Activated CD4-positive, alpha-beta T cell treated with anti-CD3 and anti-CD28 coated beads for 36 hours (primary cell): ENCODE data around the gene TCF12. TPM values are rescaled to one million over a fixed set of nuclear protein-coding genes. Genes with fewer than 3 reads are reported as not detected.

Experiments
- ATAC-seq: fragments of 200-7000 bp; cut with Tn5 transposase; one replicate; pipeline ENCODE4 v1.10.0; 2021; ENCODE audit warnings: mild to moderate bottlenecking, moderate library complexity
- CTCF ChIA-PET: fragments of 350-600 bp; sonication (Branson Sonifier 250); formaldehyde crosslinking; loops from one replicate; lab custom pipeline; 2021; ENCODE audit warnings: antibody characterized with exemption; lab: Charles Lee
- POLR2A ChIA-PET: fragments of 350-600 bp; sonication (Branson Sonifier 250); formaldehyde crosslinking; loops from one replicate; lab custom pipeline; 2021; ENCODE audit warnings: antibody characterized with exemption, inconsistent platforms; lab: Charles Lee
- DNase-seq: peaks from one replicate; pipeline ENCODE4 v3.0.0-alpha.2; 2020
- H3K27ac Mint-ChIP-seq: one replicate; pipeline ENCODE4 v1.8.0; 2021; ENCODE audit warnings: mixed read lengths
- H3K27me3 Mint-ChIP-seq: one replicate; pipeline ENCODE4 v1.8.0; 2021; ENCODE audit warnings: mixed read lengths
- H3K36me3 Mint-ChIP-seq: one replicate; pipeline ENCODE4 v1.8.0; 2021; ENCODE audit warnings: low read depth, mixed read lengths
- H3K4me1 Mint-ChIP-seq: one replicate; pipeline ENCODE4 v1.8.0; 2021; ENCODE audit warnings: mixed read lengths
- H3K4me3 Mint-ChIP-seq: one replicate; pipeline ENCODE4 v1.8.0; 2021; ENCODE audit warnings: mild to moderate bottlenecking, moderate library complexity, mixed read lengths
- H3K9me3 Mint-ChIP-seq: one replicate; pipeline ENCODE4 v1.8.0; 2021; ENCODE audit warnings: low read depth, mixed read lengths
- intact Hi-C, 2 experiments: fragments of 100-400 bp; cut with DNase I in 1 of 2; cut with micrococcal nuclease in 1 of 2; formaldehyde crosslinking; loops; one replicate each; pipeline versions ENCODE4 v1.14.2 to v1.15.1; 2022 to 2024; cut with DNase I, micrococcal nuclease
- total RNA-seq, 2 experiments: library from RNA; stranded (reverse); gene quantifications; one replicate each; pipeline ENCODE4 v1.2.3, GENCODE V29; 2021

TCF12 gene
- total RNA-seq, 2 experiments from 2014 or later, result 61.1 to 74.9 TPM

GRCh38 chr15:57070674-57071073 lies 152.2 kb downstream of the TCF12 start:
- no peaks in the 10 kb centered on the region for H3K36me3 Mint-ChIP-seq
- no peaks in the 10 kb centered on the region for H3K27me3 Mint-ChIP-seq
- peaks cover 34% of the 10 kb centered on the region for H3K4me1 Mint-ChIP-seq
- ATAC-seq, result no peak
- no peak overlapping the region for H3K4me3 Mint-ChIP-seq
- intact Hi-C loops, result no loop called here
- no peak for DNase-seq
- H3K9me3 Mint-ChIP-seq, result no peaks in the 10 kb centered on the region
- ChIA-PET POLR2A (no interaction called here), CTCF (no interaction called here)
- H3K27ac Mint-ChIP-seq, result no peak overlapping the region

- Mint-ChIP-seq H3K27ac (no peak overlapping the region), H3K36me3 (no peaks in the 10 kb centered on the region), H3K4me1 (peaks cover 20% of the 10 kb centered on the region), H3K4me3 (no peak overlapping the region), H3K9me3 (no peaks in the 10 kb centered on the region), H3K27me3 (no peaks in the 10 kb centered on the region)
- ChIA-PET CTCF (no interaction called here), POLR2A (no interaction called here)
- DNase-seq (peak; percentile 22), ATAC-seq (no peak)
- intact Hi-C loops, result loop anchor here in 1 of 2 experiments (1.0 kb wide), 1 partner anchor 161 kb away; the partner anchor contains the start of gene TCF12
These were observed 161.0 kb downstream of the TCF12 start for GRCh38 chr15:57079446-57079845.

GRCh38 chr15:57079931-57080620 lies 161.6 kb downstream of the TCF12 start:
- Mint-ChIP-seq H3K36me3 (no peaks in the 10 kb centered on the region), H3K9me3 (no peaks in the 10 kb centered on the region), H3K4me3 (no peak overlapping the region), H3K27ac (no peak overlapping the region), H3K4me1 (peaks cover 20% of the 10 kb centered on the region), H3K27me3 (no peaks in the 10 kb centered on the region)
- DNase-seq, result no peak
- ChIA-PET POLR2A (no interaction called here), CTCF (no interaction called here)
- ATAC-seq, result no peak
- intact Hi-C loops, result loop anchor here in 1 of 2 experiments (1.0 kb wide), 1 partner anchor 162 kb away; the partner anchor contains the start of gene TCF12

- ChIA-PET CTCF (no interaction called here), POLR2A (no interaction called here)
- Mint-ChIP-seq H3K4me1 (peaks cover 21% of the 10 kb centered on the region), H3K36me3 (no peaks in the 10 kb centered on the region), H3K27ac (no peak overlapping the region), H3K9me3 (no peaks in the 10 kb centered on the region), H3K27me3 (no peaks in the 10 kb centered on the region), H3K4me3 (no peak overlapping the region)
- intact Hi-C loops, result no loop called here
- DNase-seq (no peak), ATAC-seq (no peak)
These were observed 163.7 kb downstream of the TCF12 start for GRCh38 chr15:57082054-57082728.

GRCh38 chr15:57084192-57084591 lies 165.7 kb downstream of the TCF12 start:
- H3K36me3 Mint-ChIP-seq, result no peaks in the 10 kb centered on the region
- ATAC-seq, result no peak
- DNase-seq, result no peak
- no peak overlapping the region for H3K27ac Mint-ChIP-seq
- ChIA-PET CTCF (interaction anchor here (0.5 to 0.6 kb wide), 2 partner anchors 394 to 404 kb away, joined by 3 read pairs; no protein-coding TSS in a partner anchor), POLR2A (interaction anchor here (0.6 kb wide), 1 partner anchor 30 kb away, joined by 6 read pairs; no protein-coding TSS in a partner anchor)
- H3K4me3 Mint-ChIP-seq, result no peak overlapping the region
- H3K27me3 Mint-ChIP-seq, result no peaks in the 10 kb centered on the region
- H3K9me3 Mint-ChIP-seq, result no peaks in the 10 kb centered on the region
- intact Hi-C loops, result no loop called here
- H3K4me1 Mint-ChIP-seq, result peaks cover 16% of the 10 kb centered on the region

GRCh38 chr15:57085267-57085666 lies 166.8 kb downstream of the TCF12 start:
- intact Hi-C loops, result no loop called here
- POLR2A ChIA-PET, result no interaction called here
- Mint-ChIP-seq H3K27ac (no peak overlapping the region), H3K27me3 (no peaks in the 10 kb centered on the region), H3K4me3 (no peak overlapping the region), H3K36me3 (no peaks in the 10 kb centered on the region), H3K4me1 (peaks cover 13% of the 10 kb centered on the region), H3K9me3 (no peaks in the 10 kb centered on the region)
- DNase-seq (no peak), ATAC-seq (no peak)
- CTCF ChIA-PET, result no interaction called here

GRCh38 chr15:57086857-57087427 lies 168.5 kb downstream of the TCF12 start:
- POLR2A ChIA-PET, result no interaction called here

GRCh38 chr15:57089815-57090495 lies 171.5 kb downstream of the TCF12 start:
- intact Hi-C loops, result no loop called here
- H3K27me3 Mint-ChIP-seq, result no peaks in the 10 kb centered on the region
- ATAC-seq (no peak), DNase-seq (no peak)
- no peaks in the 10 kb centered on the region for H3K9me3 Mint-ChIP-seq
- H3K27ac Mint-ChIP-seq, result no peak overlapping the region
- ChIA-PET CTCF (no interaction called here), POLR2A (no interaction called here)
- no peak overlapping the region for H3K4me3 Mint-ChIP-seq
- H3K36me3 Mint-ChIP-seq, result peaks cover 13% of the 10 kb centered on the region
- H3K4me1 Mint-ChIP-seq, result peaks cover 18% of the 10 kb centered on the region

More at GRCh38 chr15:57086857-57087427, 168.5 kb downstream of the TCF12 start:
- no peaks in the 10 kb centered on the region for H3K9me3 Mint-ChIP-seq
- ATAC-seq, result no peak
- peaks cover 15% of the 10 kb centered on the region for H3K4me1 Mint-ChIP-seq
- H3K27ac Mint-ChIP-seq, result no peak overlapping the region
- intact Hi-C loops, result no loop called here
- CTCF ChIA-PET, result interaction anchor here (0.6 to 0.8 kb wide), 2 partner anchors 9 to 444 kb away, joined by 3 read pairs; no protein-coding TSS in a partner anchor
- H3K4me3 Mint-ChIP-seq, result no peak overlapping the region
- DNase-seq, result no peak
- peaks cover 2% of the 10 kb centered on the region for H3K36me3 Mint-ChIP-seq
- no peaks in the 10 kb centered on the region for H3K27me3 Mint-ChIP-seq

- Mint-ChIP-seq H3K27me3 (no peaks in the 10 kb centered on the region), H3K4me1 (peaks cover 15% of the 10 kb centered on the region), H3K4me3 (no peak overlapping the region), H3K9me3 (no peaks in the 10 kb centered on the region), H3K36me3 (peaks cover 16% of the 10 kb centered on the region), H3K27ac (no peak overlapping the region)
- intact Hi-C loops, result no loop called here
- ATAC-seq (no peak), DNase-seq (no peak)
- POLR2A ChIA-PET, result no interaction called here
- CTCF ChIA-PET, result interaction anchor here (1.1 to 1.4 kb wide), 2 partner anchors 12 to 48 kb away, joined by 3 read pairs; no protein-coding TSS in a partner anchor
These were observed 172.0 kb downstream of the TCF12 start for GRCh38 chr15:57090496-57090859.

- H3K27ac Mint-ChIP-seq, result no peak overlapping the region
- ATAC-seq (no peak), DNase-seq (no peak)
- H3K36me3 Mint-ChIP-seq, result peaks cover 17% of the 10 kb centered on the region
- ChIA-PET POLR2A (no interaction called here), CTCF (interaction anchor here (1.1 to 1.4 kb wide), 2 partner anchors 13 to 47 kb away, joined by 3 read pairs; no protein-coding TSS in a partner anchor)
- H3K9me3 Mint-ChIP-seq, result no peaks in the 10 kb centered on the region
- peaks cover 15% of the 10 kb centered on the region for H3K4me1 Mint-ChIP-seq
- H3K4me3 Mint-ChIP-seq, result no peak overlapping the region
- no peaks in the 10 kb centered on the region for H3K27me3 Mint-ChIP-seq
- intact Hi-C loops, result no loop called here
These were observed 173.2 kb downstream of the TCF12 start for GRCh38 chr15:57091636-57092035.

GRCh38 chr15:57092252-57092651 lies 173.8 kb downstream of the TCF12 start:
- H3K36me3 Mint-ChIP-seq, result peaks cover 17% of the 10 kb centered on the region
- no peak overlapping the region for H3K4me3 Mint-ChIP-seq
- intact Hi-C loops, result no loop called here
- no peaks in the 10 kb centered on the region for H3K27me3 Mint-ChIP-seq
- ChIA-PET CTCF (no interaction called here), POLR2A (no interaction called here)
- ATAC-seq (no peak), DNase-seq (no peak)
- no peaks in the 10 kb centered on the region for H3K9me3 Mint-ChIP-seq
- no peak overlapping the region for H3K27ac Mint-ChIP-seq
- H3K4me1 Mint-ChIP-seq, result peaks cover 15% of the 10 kb centered on the region
